ENCODE data around the gene ABHD16B.

ABHD16B gene

GRCh38 chr20:63885264-63886053 is 24.2 kb downstream of the ABHD16B start:
- CTCF ChIA-PET = interaction anchor here (0.6 kb wide), 1 partner anchor 80 kb away, joined by 3 read pairs; no protein-coding TSS in a partner anchor
- H3K4me3 Mint-ChIP-seq = no peak overlapping the region
- no peaks in the 10 kb centered on the region for H3K9me3 Mint-ChIP-seq
- H3K4me1 Mint-ChIP-seq = peaks cover 2% of the 10 kb centered on the region
- no peaks in the 10 kb centered on the region for H3K27me3 Mint-ChIP-seq
- DNase-seq = no peak
- no peak overlapping the region for H3K27ac Mint-ChIP-seq
- peaks cover 22% of the 10 kb centered on the region for H3K36me3 Mint-ChIP-seq

DNA sequence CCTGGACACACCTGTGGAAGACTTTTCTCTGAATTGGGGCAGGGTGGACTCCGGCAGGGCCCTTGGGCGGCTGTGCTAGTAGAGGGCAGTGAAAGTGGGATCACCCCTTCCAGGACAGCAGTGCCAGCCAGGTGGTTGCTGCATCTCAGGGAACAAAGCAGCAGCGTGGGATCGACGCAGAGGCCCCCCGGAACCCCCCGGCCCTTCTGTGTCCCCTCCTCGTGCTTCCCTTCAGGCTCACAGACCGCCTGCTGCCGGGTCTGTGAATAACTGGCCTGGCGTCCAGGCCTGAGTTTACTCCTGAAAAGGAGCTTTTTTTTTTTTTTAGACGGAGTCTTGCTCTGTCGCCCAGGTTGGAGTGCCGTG is 24.7 kb downstream of the ABHD16B start:
- peaks cover 2% of the 10 kb centered on the region for H3K4me1 Mint-ChIP-seq
- no peak for DNase-seq
- peaks cover 22% of the 10 kb centered on the region for H3K36me3 Mint-ChIP-seq
- CTCF ChIA-PET = no interaction called here
- no peak overlapping the region for H3K27ac Mint-ChIP-seq
- no peak overlapping the region for H3K4me3 Mint-ChIP-seq
- H3K27me3 Mint-ChIP-seq = no peaks in the 10 kb centered on the region
- no peaks in the 10 kb centered on the region for H3K9me3 Mint-ChIP-seq

DNA sequence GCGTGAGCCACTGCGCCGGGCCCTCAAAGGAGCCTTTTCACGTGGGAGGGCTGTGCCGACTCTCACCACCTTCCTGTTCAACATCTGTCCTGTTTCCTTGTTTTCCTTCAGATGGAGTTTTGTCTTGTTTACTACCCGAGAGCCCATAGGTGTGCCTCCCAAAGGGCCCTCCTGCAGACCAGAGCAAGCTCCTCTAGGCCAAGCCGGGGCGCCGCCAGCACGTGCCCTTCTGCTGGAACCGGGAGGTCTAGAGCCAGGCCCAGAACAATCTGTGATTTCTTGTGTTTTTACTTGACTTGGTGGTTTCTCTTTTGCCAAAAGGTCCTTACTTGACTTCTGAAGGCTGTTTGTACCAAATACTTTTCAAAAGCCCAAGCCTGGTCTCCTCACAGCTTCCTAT is 25.6 kb downstream of the ABHD16B start:
- Mint-ChIP-seq H3K27me3 (no peaks in the 10 kb centered on the region), H3K27ac (no peak overlapping the region), H3K4me3 (no peak overlapping the region), H3K4me1 (peaks cover 2% of the 10 kb centered on the region), H3K36me3 (peaks cover 22% of the 10 kb centered on the region), H3K9me3 (no peaks in the 10 kb centered on the region)
- DNase-seq = no peak
- CTCF ChIA-PET = no interaction called here

DNA sequence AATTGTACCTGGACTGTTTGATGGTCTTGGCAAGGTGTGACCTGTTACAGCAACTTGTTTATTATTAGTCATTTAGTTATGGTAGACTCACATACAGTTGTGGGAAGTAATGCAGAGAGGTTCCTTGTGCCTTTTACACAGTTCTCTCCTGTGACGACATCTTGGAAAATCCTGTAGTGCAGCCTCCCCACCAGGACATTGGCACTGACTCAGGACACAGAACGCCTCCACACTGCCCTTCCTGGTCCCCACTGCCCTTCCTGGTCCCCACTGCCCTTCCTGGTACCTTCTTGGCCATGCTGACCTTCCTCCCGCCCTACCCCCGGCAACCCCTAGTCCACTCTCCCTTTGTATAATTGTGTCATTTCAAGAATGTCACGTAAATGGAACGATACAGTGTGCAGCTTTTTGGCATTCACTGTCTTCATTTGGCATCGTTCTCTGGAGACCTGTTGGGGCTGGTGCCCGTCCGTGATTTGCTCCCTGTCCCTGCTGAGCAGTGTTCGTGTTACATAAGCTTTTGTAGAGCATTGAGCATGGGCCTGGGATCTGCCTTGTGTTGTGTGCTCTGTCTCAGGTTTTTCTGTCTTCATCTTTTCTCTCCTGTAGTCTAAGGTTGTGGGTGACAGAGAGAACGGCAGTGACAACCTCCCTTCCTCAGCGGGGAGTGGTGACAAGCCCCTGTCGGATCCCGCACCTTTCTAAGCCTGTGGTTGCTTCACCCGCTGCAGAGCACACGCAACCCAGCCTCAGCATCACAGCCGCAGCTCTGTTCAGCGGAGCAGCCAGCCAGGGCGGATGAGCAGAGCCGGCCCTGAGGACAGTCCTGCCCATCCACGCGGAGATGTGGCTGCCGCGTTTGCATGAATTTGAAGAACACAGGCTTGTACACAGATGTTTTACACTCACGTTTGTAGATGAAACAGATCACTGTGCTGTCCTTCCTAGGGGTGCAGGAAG is 28.2 kb downstream of the ABHD16B start:
- Mint-ChIP-seq H3K27me3 (no peaks in the 10 kb centered on the region), H3K27ac (no peak overlapping the region), H3K4me1 (peaks cover 8% of the 10 kb centered on the region), H3K4me3 (no peak overlapping the region), H3K9me3 (no peaks in the 10 kb centered on the region), H3K36me3 (peaks cover 12% of the 10 kb centered on the region)
- no peak for DNase-seq
- CTCF ChIA-PET = no interaction called here

- no peak overlapping the region for H3K4me3 Mint-ChIP-seq
- no peak for DNase-seq
- CTCF ChIA-PET = no interaction called here
- peaks cover 10% of the 10 kb centered on the region for H3K4me1 Mint-ChIP-seq
- H3K9me3 Mint-ChIP-seq = no peaks in the 10 kb centered on the region
- peaks cover 11% of the 10 kb centered on the region for H3K36me3 Mint-ChIP-seq
- H3K27me3 Mint-ChIP-seq = no peaks in the 10 kb centered on the region
- H3K27ac Mint-ChIP-seq = no peak overlapping the region
Measured at GRCh38 chr20:63890201-63890576, 28.9 kb downstream of the ABHD16B start.

DNA sequence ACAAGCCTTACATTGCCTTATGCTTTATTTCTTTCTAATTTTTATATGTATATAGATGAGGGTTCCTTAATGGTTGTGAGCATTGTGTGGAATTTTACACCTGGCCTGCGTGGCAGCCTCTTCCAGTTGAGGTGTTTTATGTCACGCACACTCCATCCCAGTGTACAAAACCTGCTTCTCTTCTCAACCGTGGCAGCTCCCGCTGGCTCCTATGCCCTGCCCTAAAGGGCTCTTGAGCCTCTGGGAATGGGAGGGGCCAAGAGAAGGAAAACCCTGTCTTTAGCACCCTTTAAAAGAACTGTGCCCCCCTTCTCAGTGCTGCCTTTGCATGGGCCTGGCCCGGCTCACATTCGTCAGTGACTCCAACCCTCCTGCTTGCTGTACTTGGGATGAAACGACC is 29.3 kb downstream of the ABHD16B start:
- no peaks in the 10 kb centered on the region for H3K27me3 Mint-ChIP-seq
- no peak overlapping the region for H3K27ac Mint-ChIP-seq
- CTCF ChIA-PET = no interaction called here

DNA sequence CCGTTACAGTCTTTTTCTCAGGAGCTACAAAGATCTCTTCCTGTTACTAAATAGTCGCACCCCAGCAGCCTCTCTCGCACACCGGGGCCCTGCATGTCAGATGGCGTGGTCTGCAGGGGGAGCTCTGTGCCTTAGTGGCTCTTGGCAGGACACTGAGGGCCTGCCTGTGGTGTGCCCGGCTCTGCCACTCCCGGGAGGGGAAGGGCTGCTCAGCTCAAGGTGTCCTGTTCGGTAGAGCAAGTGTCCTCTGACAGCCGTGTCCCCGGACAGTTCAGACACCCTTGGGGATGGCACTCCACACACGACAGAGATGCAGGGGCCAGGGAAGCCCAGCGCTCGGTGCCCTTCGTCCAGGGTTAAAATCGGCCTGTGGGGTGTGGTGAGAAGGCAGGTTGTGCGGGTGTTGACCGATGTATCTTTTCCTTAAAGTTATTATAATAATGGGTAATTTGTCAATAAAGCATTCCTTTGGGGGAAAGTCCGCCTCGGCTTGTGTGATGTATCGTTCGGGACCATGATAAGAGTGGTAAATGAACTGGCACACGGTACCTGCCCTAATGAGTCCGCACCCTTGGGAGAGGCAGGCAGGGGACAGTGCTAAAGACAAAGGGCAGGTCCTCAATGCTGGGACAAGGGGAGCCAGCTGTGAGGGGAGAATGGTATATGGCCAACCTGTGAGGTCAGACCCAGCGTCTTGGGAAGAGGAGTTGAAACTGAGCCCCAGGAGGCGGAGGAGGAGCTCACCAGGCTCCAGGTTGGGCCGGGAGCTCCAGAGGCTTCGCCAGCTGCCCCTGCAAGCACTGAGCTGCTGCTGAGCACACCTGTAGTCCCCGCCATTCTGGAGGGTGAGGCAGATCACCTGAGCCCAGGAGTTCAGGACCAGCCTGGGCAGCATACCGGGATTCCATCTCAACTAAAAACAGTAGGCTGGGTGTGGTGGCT is 30.0 kb downstream of the ABHD16B start:
- Mint-ChIP-seq H3K9me3 (no peaks in the 10 kb centered on the region), H3K4me1 (peaks cover 15% of the 10 kb centered on the region), H3K4me3 (no peak overlapping the region), H3K27ac (no peak overlapping the region), H3K36me3 (peaks cover 17% of the 10 kb centered on the region), H3K27me3 (no peaks in the 10 kb centered on the region)
- CTCF ChIA-PET = no interaction called here
- DNase-seq = no peak

More for the DNA sequence above, 29.3 kb downstream of the ABHD16B start:
- Mint-ChIP-seq H3K9me3 (no peaks in the 10 kb centered on the region), H3K4me3 (no peak overlapping the region), H3K36me3 (peaks cover 10% of the 10 kb centered on the region), H3K4me1 (peaks cover 10% of the 10 kb centered on the region)
- DNase-seq = no peak

DNA sequence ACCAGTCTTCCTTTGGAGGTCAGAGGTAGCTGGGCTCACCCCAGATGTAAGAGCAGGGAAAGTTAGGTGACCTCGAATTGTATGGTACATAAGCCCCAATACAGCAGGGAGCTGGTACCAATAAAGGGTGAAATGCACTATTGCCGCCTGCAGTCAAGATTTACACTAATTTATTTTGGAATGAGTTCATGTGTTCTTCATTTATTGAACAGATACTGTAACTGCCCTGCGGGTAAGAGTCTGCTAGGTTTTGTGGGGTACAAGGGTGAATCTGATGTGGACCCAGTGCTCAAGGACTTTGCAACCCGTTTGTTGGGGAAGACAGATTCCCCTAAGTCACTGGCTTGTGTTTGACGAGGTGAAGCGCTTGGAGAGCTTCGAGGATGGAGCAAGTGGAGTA is 31.1 kb downstream of the ABHD16B start:
- peaks cover 20% of the 10 kb centered on the region for H3K36me3 Mint-ChIP-seq
- peaks cover 22% of the 10 kb centered on the region for H3K4me1 Mint-ChIP-seq
- CTCF ChIA-PET = no interaction called here

DNA sequence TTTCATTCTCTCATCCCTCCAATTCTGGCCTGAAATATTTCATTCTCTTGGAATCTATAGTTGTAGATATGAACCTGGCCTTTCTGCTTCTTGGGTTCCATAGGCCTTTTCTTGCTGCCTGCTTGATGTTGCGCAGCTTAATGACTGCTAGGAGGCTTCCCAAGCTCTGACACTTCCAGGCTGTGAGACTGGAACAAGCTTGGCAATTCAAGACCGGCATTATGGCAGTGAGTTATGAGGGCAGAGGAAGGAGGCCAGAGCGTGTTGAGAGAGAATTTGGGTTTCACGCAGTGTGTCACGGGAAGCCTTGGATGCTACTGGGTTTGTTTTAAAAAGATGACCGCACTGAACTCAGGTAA is 32.7 kb downstream of the ABHD16B start:
- Mint-ChIP-seq H3K9me3 (no peaks in the 10 kb centered on the region), H3K27me3 (no peaks in the 10 kb centered on the region), H3K4me3 (peak overlapping the region; percentile 70), H3K27ac (peak overlapping the region; percentile 86), H3K4me1 (peaks cover 38% of the 10 kb centered on the region), H3K36me3 (peaks cover 32% of the 10 kb centered on the region)
- CTCF ChIA-PET = interaction anchor here (1.0 kb wide), 1 partner anchor 87 kb away, joined by 3 read pairs; the partner anchor contains the start of gene PRPF6
- DNase-seq = no peak

More for the DNA sequence above, 31.1 kb downstream of the ABHD16B start:
- Mint-ChIP-seq H3K9me3 (no peaks in the 10 kb centered on the region), H3K27ac (no peak overlapping the region), H3K4me3 (no peak overlapping the region), H3K27me3 (no peaks in the 10 kb centered on the region)
- DNase-seq = no peak

DNA sequence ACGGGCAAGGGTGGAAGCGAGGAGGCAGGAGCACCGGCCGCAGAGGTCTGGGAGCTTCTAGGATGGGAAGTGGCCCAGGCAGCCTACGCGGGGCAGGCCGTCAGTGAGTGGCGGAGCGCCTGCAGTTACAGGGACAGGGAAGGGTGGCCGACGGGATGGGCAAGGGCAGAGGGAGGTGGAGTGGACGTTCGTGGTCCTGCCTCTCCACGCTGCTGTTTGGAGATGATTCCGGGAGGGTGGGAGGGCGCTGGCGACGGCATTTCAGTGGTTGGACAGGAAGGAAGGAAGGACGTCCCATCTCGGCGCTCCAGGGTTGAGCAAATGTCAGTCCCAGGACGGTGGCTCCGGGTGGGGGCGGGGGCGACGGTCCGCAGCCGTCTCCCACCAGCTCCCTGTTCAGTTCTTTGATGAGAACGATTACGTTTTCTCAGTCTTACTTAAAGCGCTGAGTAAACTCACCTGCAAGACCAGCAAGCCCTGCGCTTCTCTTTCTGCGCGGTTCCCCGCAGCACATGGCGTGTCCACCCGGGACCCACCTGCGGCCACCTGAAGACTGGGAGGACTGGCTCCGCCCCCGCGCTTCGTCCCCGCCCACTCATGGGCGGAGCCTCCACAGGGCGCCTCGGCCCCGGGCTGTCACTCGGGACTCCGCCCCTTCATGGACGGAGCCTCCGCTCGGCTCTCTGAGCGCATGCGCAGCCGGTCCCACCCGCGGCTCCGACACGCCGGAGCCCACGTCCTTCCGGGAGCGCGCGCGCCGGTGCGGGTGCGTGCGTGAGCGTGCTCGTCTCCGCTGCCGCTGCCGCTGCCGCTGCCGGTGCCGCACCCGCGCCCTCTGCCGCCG is 33.3 kb downstream of the ABHD16B start, which contains the start of gene DNAJC5:
DNAJC5 (plus strand) TSS at position 769 of the 844 bp plus-strand sequence. CDS start 33,220 bp downstream, outside the sequence.
- DNase-seq = peak; percentile 97
- CTCF ChIA-PET = interaction anchor here (1.0 kb wide), 1 partner anchor 86 kb away, joined by 3 read pairs; the partner anchor contains the start of gene PRPF6
- peaks cover 43% of the 10 kb centered on the region for H3K4me1 Mint-ChIP-seq
- no peaks in the 10 kb centered on the region for H3K9me3 Mint-ChIP-seq
- H3K27ac Mint-ChIP-seq = peak within 1 kb of the TSS; percentile 98
- H3K27me3 Mint-ChIP-seq = no peaks in the 10 kb centered on the region
- peaks cover 32% of the 10 kb centered on the region for H3K36me3 Mint-ChIP-seq
- peak within 1 kb of the TSS; percentile 97 for H3K4me3 Mint-ChIP-seq

DNA sequence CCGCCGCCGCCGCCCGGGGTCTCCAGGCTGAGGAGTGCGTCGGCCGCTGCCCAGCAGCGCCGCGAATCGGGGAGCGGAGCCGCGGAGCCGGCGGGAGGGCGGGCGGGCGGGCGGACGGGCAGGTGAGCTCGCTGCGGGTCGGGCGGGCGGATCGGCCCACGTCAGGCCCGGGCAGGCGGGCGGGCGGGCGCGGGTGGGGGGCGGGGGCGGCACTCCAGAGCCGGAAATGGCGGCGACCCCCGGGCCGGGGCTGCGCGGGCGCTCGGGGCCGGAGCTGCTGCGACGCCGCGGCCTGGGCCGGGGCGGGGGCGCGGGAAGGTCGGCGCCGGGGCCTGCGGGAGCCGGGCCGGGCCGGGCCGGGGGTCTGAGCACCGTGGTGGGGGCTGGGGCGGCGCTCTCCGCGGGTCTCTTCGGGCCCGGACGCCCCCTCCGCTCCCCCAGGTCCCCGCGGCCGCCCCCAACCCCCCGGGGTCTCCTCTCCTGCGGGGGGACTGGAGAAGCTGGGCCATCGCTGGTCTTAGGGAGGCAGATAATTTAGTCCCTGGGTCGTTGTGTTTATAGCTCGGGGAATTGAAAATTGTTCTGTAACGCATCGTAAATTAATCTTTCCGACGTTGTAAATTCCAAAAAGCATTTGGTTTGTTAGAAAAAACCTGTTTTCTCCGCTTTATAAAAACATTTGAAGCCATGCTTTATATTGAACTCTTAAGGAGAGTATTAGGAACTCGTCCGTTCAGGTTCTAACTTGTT is 34.1 kb downstream of the ABHD16B start:
- CTCF ChIA-PET = interaction anchor here (0.7 to 1.4 kb wide), 5 partner anchors 12 to 85 kb away, joined by 3 to 6 read pairs (median 4); partner anchors contain the start of genes PRPF6 and TPD52L2
- Mint-ChIP-seq H3K36me3 (peaks cover 30% of the 10 kb centered on the region), H3K4me3 (peak overlapping the region; percentile 97), H3K27me3 (no peaks in the 10 kb centered on the region), H3K4me1 (peaks cover 46% of the 10 kb centered on the region), H3K9me3 (no peaks in the 10 kb centered on the region), H3K27ac (peak overlapping the region; percentile 98)
- no peak for DNase-seq

DNA sequence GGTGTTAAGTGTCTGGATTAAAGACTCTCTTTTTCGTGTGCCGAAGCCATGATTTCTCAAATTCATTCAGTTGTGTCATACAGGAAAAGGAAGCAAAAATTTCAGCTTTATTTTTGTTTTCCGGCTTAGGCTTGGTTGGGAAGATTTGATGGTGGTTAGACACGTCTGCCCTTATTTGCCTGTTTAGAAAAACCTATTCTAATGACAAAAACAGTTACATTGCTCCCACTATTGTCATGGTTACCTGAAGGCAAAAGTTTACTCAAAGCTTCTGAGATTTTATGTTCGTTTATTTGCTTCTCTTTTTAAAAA is 34.6 kb downstream of the ABHD16B start:
- Mint-ChIP-seq H3K9me3 (no peaks in the 10 kb centered on the region), H3K27ac (peak overlapping the region; percentile 98), H3K36me3 (peaks cover 30% of the 10 kb centered on the region), H3K27me3 (no peaks in the 10 kb centered on the region), H3K4me1 (peaks cover 52% of the 10 kb centered on the region), H3K4me3 (peak overlapping the region; percentile 97)
- CTCF ChIA-PET = interaction anchor here (0.7 to 1.4 kb wide), 4 partner anchors 11 to 77 kb away, joined by 3 to 6 read pairs (median 4); partner anchors contain the start of gene TPD52L2
- DNase-seq = no peak
